Coronary artery (tissue), 2 donors: ENCODE measurements around the gene PHLPP1.

Experiments used
- DNase-seq: peaks from one replicate; pipeline ENCODE4 v3.0.0-alpha.2; 2017; ENCODE audit warnings: low spot score
- H3K27ac ChIP-seq, 2 donors: fragments of 200-600 bp; sonication (generic); one replicate each; pipeline ENCODE4 v1.5.1; 2016 to 2019
- H3K4me3 ChIP-seq: fragments of 200-600 bp; sonication (generic); 2 replicates; pipeline ENCODE4 v1.5.1; 2016; ENCODE audit warnings: mild to moderate bottlenecking, moderate library complexity
- TF ChIP-seq, protein P1 (sequence below): fragments of 200-600 bp; sonication (generic); IDR thresholded peaks from one replicate; pipeline ENCODE4 v1.5.1; 2019; ENCODE audit warnings: antibody characterized with exemption

The PHLPP1 gene

DNA sequence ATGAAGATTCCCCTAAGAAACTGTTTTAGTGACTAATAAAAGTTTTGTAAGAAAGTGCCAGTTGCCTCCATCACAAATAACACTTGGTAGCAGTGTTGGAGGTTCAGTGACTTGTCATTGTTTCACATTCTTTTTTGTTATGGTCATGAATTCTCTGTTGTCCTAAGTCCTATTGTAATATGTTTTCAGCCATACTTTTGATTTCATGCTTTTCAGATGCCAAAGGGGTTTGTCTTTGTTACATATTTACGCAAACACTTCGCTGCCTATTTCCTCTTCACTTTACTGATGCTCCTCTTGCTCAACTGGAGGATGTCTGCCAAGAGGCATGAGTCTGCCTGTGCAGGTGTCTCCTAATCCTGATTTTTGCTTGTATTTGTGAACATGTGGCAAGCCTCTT is 66.6 kb downstream of the PHLPP1 start:
- no peak for DNase-seq
- no peak overlapping the region for H3K27ac ChIP-seq
- no peak overlapping the region for H3K4me3 ChIP-seq
- TF ChIP-seq, protein P1, sequence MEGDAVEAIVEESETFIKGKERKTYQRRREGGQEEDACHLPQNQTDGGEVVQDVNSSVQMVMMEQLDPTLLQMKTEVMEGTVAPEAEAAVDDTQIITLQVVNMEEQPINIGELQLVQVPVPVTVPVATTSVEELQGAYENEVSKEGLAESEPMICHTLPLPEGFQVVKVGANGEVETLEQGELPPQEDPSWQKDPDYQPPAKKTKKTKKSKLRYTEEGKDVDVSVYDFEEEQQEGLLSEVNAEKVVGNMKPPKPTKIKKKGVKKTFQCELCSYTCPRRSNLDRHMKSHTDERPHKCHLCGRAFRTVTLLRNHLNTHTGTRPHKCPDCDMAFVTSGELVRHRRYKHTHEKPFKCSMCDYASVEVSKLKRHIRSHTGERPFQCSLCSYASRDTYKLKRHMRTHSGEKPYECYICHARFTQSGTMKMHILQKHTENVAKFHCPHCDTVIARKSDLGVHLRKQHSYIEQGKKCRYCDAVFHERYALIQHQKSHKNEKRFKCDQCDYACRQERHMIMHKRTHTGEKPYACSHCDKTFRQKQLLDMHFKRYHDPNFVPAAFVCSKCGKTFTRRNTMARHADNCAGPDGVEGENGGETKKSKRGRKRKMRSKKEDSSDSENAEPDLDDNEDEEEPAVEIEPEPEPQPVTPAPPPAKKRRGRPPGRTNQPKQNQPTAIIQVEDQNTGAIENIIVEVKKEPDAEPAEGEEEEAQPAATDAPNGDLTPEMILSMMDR = no peak

DNA sequence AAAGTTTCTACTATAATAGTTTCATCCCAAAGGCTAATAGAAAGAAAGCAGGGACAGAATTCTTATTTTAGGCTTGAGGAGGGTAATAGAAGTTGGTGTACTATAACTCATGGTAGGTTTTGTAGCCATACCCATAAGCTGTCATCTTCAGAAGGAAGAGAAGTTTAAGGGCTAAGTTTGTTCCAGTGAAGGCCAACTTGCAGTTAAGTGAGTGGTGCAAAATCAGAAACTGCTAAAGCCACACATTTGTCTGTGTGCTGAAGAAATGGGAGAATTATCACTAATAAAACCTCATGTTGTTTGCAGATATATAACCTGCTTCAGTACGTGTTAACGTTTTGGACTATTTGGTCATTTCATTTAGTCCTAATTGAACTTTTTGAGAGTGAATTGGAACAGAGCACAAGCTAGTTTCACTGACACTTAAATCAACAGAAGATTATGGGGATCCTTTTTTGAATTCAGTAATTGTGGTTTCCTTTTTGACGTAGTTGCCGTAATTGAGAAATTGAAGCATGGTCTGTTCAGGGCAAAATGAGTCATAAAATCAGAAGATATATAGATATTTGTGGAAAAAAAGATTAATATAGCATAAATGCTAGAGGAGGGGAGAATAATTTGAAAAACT is 69.1 kb downstream of the PHLPP1 start:
- no peak for DNase-seq
- Histone ChIP-seq H3K4me3 (no peak overlapping the region), H3K27ac (no peak overlapping the region)
- TF ChIP-seq, protein P1 = no peak

DNA sequence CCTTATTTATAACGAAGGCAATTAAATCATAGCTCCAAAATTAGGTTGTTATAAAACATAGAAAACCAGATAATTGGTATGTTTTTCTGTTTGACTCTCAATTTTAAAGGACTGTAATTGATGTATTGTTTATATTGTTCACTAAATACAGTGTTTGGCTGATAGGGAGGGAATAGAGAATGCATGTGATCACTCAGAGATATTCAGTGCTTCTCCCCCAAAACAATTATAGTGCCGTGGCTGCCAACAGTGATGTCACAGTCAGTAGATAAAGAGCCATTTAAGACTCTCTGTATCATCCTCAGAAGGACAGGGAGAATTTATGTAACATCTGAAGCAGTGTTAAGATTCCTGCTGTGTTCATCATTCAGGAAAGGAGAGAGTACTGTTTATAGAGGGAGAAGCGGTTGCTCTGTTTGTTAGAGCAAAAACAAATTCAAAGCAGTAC is 69.6 kb downstream of the PHLPP1 start:
- TF ChIP-seq, protein P1 = no peak
- DNase-seq = no peak
- no peak overlapping the region for H3K27ac ChIP-seq
- H3K4me3 ChIP-seq = no peak overlapping the region

DNA sequence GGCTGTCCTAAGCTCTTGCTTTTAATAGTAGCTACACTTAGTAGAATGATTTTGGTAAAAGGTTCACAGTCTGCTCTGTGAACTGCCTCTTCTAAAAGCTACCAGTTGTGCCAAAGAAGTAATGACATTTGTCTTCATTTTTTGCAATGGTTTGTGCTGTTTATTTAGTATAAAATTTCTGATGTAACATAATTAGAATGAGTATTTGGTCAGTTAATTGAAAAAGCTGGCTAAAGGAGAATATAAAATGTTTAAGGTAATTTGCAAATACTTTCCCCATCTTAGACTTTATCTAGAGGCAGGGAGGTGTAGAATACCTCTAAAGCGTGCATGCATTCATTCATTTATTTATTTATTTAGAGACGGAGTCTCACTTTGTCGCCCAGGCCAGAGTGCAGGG is 71.3 kb downstream of the PHLPP1 start:
- Histone ChIP-seq H3K27ac (no peak overlapping the region), H3K4me3 (no peak overlapping the region)
- TF ChIP-seq, protein P1 = no peak
- no peak for DNase-seq

DNA sequence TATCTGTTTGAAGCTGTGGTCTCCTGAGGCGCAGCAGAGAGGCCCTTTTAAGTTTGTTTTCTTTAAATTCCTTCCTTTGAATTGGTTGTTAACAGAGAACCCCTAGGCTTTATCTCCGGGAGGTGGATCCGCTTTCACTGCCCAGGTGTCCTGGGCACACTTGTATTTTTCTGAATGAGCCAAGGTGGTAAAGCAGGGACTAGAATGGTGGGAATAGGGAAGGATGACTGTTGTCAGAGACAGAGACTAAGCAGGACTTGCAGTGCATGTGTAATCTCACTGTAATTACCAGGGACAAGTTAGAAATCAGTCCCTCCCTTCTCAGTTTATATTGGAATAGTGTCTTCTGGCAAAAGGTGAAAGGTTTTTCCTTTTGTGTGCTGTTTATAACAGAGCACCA is 72.8 kb downstream of the PHLPP1 start:
- no peak for DNase-seq
- TF ChIP-seq, protein P1 = no peak
- H3K27ac ChIP-seq = no peak overlapping the region
- no peak overlapping the region for H3K4me3 ChIP-seq

DNA sequence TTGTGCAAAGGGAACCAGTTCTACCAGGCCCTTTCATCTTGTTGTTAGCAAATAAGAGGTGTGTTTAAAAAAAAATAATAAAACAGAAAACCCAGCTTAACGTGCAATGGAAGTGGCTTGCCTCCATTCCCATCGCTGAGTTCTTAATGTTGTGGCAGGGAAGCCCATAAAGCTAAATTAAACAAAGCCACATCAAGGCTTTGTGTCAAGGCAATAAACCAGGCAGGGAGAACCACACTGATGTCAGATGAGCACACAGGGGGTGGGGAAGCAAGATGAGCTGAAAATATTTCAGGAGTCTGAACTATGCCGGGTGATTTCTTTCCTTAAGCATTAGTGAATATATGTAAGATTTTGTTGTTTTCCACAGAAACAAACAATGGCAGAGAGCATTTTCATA is 73.5 kb downstream of the PHLPP1 start:
- no peak overlapping the region for H3K27ac ChIP-seq
- no peak for DNase-seq

More for the DNA sequence above, 73.5 kb downstream of the PHLPP1 start:
- no peak overlapping the region for H3K4me3 ChIP-seq
- TF ChIP-seq, protein P1 = no peak
